ENCODE measurements around the gene UGGT2.
"Not testable (repeated sequence)": the region's sequence is repeated elsewhere in the genome, so short reads cannot be mapped to it uniquely, and the experiment has no call there.

The UGGT2 gene

GRCh38 chr13:95970878-95971277, 82.3 kb downstream of the UGGT2 start:
- no peak for DNase-seq

GRCh38 chr13:95968906-95969305, 84.3 kb downstream of the UGGT2 start:
- DNase-seq = no peak

DNA sequence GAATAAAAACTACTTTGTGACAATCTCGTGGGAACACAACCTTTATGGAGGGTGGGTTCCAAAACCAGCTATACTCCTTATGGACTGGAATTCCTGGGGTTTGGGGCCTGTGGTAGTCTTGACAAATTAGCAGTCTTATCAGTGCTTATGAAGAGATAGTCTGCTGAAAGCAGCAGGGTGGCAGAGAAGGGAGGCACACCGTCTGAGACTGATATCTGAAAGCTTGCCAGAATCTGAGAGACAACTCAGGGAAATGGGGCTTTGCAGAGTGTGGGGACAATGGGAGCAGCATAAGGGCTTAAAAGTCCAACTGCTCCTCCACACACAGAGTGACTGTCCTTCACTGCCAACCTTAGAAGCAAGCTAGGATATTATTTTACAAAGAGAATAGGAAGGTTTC, 95.9 kb downstream of the UGGT2 start:
- no peak for DNase-seq

DNA sequence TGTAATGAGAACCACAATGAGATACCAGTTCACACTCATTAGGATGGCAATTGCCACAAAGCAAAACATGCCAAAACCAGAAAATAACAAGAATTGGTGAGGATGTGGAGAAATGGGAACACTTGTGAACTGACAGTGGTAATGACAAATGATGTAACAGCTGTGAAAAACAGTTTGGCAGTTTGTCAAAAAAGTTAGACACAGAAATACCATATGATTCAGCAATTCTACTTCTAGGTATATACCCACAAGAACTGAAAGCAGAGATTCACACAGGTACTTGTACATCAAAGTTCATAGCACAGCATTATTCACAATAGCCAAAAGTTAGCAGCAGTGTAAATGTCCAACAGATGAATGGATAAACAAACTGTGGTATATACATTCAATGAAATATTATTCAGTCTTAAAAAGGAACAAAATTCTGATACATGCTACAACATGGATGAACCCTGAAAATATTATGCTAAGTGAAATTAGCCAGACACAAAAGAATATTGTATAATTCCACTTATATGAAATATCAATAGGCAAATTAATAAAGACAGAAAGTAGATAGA, 96.5 kb downstream of the UGGT2 start:
- peak; percentile 33 for DNase-seq

DNA sequence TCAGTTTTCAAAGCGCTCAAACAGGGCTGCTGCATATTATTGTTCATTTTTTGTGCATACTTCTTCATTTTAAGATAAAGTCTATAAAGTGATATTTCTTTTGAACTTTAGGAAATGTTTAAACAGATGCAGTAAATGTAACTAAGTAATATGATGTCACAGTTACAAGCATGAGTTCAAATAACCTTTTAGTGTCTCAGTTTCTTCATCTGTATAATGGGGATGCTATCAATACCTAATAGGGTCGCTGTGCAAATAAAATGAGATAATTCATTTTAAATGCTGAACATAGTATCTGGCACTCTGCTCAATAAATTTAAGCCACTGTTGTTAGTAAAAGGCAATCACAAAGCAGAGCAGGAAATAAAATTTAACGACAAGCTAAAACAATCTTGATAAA, 97.5 kb downstream of the UGGT2 start:
- no peak for DNase-seq

- DNase-seq = no peak
These were observed 97.9 kb downstream of the UGGT2 start for GRCh38 chr13:95955255-95955654.

GRCh38 chr13:95954266-95954665, 98.9 kb downstream of the UGGT2 start:
- no peak for DNase-seq

- DNase-seq = no peak
These were observed 103.1 kb downstream of the UGGT2 start for GRCh38 chr13:95950103-95950502.

DNA sequence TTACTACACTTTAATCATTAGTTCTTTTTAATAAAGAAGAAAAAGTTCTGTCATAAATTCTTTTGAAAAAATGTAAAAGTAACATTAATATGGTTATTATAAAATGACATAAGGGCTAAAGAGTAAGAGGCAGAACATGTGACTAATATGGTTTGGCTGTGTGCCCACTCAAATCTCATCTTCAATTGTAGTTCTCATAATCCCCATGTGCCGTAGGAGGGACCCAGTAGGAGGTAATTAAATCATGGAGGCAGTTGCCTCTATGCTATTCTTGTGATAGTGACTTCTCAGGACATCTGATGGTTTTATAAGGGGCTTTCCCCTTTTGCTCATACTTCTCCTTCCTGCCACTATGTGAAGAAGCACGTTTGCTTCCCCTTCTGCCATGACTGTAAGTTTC, 104.5 kb downstream of the UGGT2 start:
- DNase-seq = peak; percentile 4

DNA sequence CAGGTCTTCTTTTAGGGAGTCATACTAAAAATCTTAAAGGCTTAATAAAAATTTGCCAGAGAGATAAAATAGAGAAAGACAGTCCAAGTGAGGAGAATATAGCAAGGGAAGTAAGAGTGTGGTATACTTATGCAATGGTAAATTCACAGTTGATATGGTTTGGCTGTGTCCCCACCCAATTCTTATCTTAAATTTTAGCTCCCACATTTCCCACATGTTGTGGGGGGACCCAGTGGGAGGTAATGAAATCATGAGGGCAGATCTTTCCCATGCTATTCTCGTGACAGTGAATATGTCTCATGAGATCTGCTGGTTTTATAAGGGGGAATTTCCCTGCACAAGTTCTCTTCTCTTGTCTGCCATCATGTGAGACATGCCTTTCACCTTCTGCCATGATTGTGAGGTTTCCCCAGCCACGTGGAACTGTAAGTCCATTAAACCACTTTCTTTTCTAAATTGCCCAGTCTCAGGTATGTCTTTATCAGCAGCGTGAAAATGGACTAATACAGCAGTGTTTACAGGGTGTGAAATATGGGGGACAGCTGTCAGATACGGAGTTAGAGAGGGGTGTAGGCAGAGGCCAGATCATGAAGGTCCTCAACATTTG, 115.4 kb downstream of the UGGT2 start:
- DNase-seq = no peak

- no peak for DNase-seq
These were observed 121.7 kb downstream of the UGGT2 start for GRCh38 chr13:95931300-95932025.

DNA sequence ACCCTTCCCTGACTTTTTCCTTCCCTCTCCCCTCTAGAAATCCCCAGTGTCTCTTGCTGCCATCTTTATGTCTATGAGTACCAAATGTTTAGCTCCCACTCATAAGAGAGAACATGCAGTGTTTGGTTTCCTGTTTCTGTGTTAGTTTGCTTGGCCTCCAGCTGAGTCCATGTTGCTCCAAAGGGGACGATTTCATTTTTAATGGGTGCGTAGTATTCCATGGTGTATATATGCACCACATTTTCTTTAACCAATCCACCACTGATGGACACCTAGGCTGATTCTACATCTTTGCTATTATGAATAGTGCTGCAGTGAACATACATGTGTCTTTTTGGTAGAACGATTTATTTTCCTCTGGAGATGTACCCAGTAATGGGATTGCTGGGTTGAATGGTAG, 123.8 kb downstream of the UGGT2 start:
- DNase-seq = no peak

DNA sequence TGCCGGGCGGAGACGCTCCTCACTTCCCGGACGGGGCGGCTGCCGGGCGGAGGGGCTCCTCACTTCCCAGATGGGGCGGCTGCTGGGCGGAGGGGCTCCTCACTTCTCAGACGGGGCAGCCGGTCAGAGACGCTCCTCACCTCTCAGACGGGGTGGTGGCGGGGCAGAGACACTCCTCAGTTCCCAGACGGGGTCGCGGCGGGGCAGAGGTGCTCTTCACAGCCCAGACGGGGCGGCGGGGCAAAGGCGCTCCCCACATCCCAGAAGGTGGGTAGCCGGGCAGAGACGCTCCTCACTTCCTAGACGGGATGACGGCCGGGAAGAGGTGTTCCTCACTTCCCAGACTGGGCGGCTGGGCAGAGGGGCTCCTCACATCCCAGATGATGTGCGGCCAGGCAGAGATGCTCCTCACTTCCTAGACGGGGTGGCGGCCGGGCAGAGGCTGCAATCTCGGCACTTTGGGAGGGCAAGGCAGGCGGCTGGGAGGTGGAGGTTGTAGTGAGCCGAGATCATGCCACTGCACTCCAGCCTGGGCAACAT, 124.8 kb downstream of the UGGT2 start:
- not testable (repeated sequence) for DNase-seq

- DNase-seq = no peak
These were observed 127.0 kb downstream of the UGGT2 start for GRCh38 chr13:95926231-95926630.

GRCh38 chr13:95924389-95924994, 128.7 kb downstream of the UGGT2 start:
- DNase-seq = peak; percentile 28

DNA sequence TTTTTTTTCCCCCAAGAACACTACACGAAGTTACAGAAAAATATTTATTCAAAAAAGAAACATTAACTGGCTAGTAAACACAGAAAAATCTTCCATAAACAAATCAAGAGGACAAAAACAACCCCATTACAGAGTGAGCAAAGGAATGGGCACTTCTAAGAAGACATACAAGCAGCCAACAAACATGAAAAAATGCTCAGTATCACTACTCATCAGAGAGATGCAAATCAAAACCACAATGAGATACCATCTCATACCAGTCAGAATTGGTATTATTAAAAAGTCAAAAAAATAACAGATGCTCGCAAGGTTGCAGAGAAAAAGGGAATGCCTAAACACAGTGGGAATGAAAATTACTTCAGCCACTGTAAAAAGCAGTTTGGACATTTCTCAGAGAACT, 131.7 kb downstream of the UGGT2 start:
- DNase-seq = no peak

- no peak for DNase-seq
These were observed 132.7 kb downstream of the UGGT2 start for GRCh38 chr13:95920485-95920884.

GRCh38 chr13:95918860-95919259, 134.3 kb downstream of the UGGT2 start:
- DNase-seq = no peak

DNA sequence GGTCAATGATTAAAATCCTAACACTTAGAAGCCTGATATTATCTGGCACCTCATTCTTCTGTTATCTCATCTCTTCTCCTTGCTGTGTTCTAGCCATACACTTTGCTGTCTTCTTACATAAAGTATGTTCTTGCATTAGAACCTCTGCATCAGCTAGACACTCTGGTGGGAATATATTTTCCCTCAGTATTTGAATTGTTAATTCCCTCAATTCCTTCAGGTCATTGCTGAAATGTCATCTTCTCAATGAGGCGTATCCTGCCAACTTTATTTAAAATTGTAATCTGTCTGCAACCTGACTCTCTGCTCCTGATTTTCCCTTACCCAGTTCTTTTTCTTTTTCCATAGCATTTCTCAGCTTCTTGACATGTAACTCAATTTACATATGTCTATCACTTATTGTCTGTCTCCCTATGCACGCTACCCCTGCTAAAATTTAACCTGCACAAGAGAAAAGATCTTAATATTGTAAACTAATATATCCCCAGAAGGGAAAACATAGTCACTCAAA, 138.2 kb downstream of the UGGT2 start:
- DNase-seq = no peak

GRCh38 chr13:95906999-95907398, 146.2 kb downstream of the UGGT2 start:
- no peak for DNase-seq

GRCh38 chr13:95903569-95903968, 149.6 kb downstream of the UGGT2 start:
- DNase-seq = no peak

DNA sequence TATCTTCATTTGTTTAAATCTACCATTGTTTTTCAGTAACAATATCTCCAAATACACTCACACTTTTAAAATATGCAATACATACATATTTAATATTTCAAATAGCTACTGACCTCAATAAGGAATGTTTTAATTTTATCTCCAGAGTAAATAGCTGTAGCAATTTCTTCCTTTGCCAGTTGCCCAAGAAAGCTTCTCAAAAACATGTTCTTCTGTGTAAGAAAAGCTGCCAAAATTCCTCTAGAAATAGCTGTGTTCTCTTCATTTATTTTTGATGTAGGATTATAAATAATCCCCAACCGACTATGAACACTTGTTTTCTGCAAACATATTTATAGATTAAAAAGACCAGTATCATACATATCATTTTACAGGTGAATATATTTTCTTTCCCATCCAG, 150.5 kb downstream of the UGGT2 start:
- DNase-seq = no peak

- no peak for DNase-seq
These were observed 154.9 kb downstream of the UGGT2 start for GRCh38 chr13:95898256-95898655.

- peak; percentile 34 for DNase-seq
These were observed 156.9 kb downstream of the UGGT2 start for GRCh38 chr13:95896301-95896700.

All from NCI-H226 (cell line).